NCI-H1048 (cell line): Measurements from ENCODE around the gene GTF2F2.

ENCODE experiments used
- DNase-seq: peaks from one replicate; lab custom pipeline; 2025; lab: John Stamatoyannopoulos, UW

The GTF2F2 gene

GRCh38 chr13:45300190-45300985 lies 180.1 kb downstream of the GTF2F2 start:
- DNase-seq: no peak

GRCh38 chr13:45301263-45301662 lies 181.0 kb downstream of the GTF2F2 start:
- no peak for DNase-seq

DNA sequence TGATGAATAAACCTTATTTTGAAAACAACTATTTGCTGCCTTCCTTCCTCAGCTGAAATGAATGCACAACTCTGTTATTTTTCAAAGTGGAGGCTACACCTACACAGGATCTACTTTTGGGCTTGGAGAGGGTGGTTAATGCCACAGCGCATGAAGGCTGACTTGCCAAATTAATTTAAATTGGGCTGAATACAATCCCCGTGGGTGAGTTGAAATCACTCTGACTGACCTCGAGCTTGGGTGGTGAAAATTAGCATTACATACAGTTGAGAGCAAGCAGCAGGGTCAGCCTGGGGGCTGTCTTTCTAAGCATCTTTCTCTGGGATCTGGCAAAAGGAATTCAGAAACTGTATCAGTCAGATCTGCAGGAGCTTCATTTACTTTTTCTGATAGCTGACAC lies 182.2 kb downstream of the GTF2F2 start:
- DNase-seq: no peak

- no peak for DNase-seq
Measured at GRCh38 chr13:45303026-45303425, 182.7 kb downstream of the GTF2F2 start.

DNA sequence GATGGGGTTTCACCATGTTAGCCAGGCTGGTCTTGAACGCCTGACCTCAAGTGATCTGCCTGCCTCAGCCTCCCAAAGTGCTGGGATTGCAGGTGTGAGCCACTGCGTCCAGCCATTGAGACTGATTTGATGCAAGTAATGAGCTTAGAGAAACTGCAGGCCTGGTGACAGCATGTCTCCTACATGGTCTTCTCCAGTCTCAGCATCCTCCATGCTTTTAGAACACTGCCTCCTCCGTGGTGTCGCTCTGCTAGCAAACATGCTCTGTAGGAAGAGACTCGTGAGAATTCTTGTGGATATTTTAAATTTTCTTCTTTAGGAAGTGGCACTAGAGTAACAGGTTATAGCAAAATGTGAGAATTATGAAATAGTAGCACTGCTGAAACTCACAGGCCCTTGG lies 183.6 kb downstream of the GTF2F2 start:
- no peak for DNase-seq

DNA sequence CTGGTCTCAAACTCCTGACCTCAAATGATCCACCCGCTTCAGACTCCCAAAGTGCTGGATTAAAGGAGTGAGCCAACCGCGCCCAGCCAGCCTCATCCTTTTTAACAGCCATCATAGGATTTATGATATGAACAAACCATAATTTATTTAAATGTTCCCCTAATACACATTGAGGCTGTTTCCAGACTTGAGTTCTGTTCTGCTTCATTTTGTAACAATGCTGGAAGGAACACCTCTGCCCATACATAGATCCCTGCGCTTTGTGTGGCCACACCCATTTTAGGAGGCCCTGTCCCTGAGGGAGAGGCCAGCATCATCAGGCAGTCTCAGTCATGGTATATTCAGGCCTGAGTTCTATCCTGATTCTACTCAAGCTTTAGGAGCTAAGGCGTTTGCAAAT lies 184.8 kb downstream of the GTF2F2 start:
- DNase-seq: no peak

DNA sequence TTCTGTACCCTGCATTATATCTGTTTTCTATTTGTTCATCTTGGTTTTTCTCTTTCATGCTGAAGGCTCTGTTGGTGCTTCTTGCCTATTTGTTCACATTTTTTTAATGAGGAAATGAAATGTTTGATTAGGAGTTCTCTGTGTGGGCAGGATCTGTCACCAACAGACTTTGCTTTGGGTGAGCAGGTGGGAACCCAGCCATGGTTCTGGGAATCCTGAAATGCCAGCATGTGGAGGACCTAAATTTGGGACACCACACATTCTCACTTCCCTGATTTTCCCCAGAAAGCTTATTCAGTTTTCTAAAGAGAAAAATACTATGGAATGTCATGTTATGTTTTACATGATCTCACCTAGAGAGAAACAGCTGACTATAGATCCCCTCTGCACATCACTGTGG lies 186.7 kb downstream of the GTF2F2 start:
- no peak for DNase-seq

- no peak for DNase-seq
Measured at GRCh38 chr13:45310341-45311131, 190.2 kb downstream of the GTF2F2 start.

- no peak for DNase-seq
Measured at GRCh38 chr13:45314822-45315221, 194.5 kb downstream of the GTF2F2 start.

DNA sequence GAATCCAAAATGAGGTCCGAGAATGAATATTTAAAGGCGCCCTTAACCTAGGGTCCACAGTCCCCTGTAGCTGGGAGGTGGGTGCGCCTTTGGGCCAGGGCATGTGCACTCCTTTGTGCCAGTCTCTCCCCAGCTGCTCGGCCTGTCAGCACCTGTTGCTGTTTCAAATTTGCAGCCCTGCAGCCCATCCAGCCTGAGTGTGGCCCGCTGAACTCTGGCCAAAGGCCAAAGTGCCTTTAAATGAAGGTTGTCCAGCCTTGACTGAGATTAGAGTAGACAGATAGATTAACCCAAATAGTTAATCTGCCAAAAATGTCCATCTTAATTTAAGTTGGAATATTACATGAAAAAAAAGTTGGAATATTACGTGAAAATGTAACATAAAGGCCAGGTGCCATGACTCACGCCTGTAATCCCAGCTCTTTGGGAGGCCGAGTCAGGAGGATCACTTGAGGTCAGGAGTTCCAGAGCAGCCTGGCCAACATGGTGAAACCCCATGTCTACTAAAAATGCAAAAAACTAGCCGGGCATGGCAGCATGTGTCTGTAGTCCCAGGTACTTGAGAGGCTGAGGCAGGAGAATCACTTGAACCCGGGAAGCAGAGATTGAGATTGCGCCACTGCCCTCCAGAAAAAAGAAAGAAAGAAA lies 195.3 kb downstream of the GTF2F2 start:
- no peak for DNase-seq

- no peak for DNase-seq
Measured at GRCh38 chr13:45316338-45316737, 196.0 kb downstream of the GTF2F2 start.

DNA sequence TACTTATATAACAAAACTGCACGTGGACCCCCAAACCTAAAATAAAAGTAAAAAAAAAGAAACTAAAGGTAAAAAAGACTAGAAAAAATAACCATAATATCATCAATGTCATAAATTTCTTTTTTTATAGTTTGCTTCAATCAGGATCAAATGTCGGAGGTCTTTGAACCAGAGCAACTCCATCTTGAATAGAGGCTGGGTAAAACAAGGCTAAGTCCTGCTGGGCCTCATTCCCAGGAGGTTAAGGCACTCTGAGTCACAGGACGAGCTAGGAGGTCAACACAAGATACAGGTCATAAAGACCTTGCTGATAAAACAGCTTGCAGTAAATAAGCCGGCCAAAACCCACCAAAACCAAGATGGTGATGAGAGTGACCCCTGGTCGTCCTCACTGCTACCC lies 196.7 kb downstream of the GTF2F2 start:
- no peak for DNase-seq

DNA sequence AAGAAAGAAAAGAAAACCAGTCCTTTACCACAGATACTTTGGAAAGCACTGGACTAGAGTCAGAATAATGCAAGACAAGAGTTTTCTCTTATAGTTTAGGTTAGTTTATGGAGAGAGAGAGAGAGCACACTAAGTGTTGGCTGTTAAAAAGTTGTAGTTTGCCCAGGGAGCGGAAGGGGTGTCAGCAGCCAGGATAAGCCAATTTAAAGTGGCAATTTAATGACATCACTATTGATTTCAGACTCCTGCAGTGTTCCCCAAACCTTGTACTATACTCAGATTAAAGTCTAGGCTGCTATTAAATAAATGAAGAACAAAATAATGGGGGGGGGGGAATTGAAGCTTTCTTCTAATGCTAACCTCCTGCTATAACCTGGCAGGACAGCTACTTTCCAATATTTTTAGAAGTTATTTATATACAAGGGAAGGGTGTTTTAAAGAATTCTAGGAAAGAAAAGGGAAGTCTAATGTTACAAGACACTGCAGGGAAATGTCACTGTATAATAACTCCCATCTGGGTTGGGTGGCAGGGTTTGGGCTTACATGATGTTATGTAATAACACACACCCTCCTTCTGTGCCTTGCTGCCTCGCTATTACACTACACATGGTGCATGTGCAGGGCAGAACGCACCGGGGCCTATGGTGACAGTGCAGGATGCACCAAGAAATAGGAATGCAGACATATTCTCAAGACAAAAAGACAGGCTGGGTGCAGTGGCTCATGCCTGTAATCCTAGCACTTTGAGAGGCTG lies 200.7 kb downstream of the GTF2F2 start:
- no peak for DNase-seq

GRCh38 chr13:45325806-45326205 lies 205.5 kb downstream of the GTF2F2 start:
- no peak for DNase-seq

DNA sequence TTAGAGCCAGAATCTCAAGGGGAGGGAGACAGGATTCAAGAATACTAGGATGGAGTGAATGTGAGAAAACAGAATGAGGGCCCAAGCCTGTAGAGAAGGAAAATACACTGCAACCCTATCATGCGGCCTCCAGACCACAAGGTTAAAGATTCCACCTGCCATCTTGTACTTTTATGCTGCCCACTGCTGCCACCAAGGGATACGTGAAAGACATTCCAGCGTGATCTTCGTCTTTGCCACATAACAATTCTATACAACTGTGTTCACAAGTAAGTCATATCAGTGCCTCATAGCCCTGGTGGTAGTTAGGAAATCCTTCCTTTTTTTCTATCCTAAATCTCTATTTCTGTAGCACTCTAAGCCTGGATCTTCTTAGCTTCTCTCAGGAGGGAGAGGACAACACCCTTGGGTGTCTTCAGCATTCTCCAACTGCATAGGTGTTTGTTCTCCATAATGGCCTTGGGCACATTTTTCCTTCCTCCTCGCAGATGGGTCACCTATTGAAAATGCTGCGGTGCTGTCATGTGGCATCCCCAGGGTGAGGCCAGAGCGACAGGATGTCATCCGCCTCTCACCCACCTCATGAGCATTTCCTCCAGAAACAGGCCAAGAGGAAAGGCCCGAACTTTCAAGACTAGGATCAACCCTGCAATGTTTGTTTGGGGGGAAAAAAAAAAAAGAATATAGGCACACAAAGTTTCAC lies 207.1 kb downstream of the GTF2F2 start:
- no peak for DNase-seq

GRCh38 chr13:45328661-45329111 lies 208.4 kb downstream of the GTF2F2 start:
- no peak for DNase-seq

- no peak for DNase-seq
Measured at GRCh38 chr13:45331123-45331619, 210.9 kb downstream of the GTF2F2 start.

DNA sequence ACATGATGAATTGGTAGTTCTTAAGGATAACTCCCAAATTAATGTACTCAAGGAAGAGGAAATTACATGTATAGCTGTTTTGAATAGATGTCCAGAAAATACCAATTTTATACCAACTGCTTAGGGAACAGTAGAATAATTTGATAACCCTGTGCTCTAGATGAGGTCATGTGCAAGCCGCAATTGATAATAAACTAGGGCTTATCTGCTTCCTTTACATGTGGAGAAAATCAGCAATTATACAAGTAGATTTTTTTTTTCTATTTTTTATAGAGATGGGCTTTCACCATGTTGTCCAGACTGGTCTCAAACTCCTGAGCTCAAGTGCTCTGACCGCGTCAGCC lies 211.4 kb downstream of the GTF2F2 start:
- DNase-seq: no peak

DNA sequence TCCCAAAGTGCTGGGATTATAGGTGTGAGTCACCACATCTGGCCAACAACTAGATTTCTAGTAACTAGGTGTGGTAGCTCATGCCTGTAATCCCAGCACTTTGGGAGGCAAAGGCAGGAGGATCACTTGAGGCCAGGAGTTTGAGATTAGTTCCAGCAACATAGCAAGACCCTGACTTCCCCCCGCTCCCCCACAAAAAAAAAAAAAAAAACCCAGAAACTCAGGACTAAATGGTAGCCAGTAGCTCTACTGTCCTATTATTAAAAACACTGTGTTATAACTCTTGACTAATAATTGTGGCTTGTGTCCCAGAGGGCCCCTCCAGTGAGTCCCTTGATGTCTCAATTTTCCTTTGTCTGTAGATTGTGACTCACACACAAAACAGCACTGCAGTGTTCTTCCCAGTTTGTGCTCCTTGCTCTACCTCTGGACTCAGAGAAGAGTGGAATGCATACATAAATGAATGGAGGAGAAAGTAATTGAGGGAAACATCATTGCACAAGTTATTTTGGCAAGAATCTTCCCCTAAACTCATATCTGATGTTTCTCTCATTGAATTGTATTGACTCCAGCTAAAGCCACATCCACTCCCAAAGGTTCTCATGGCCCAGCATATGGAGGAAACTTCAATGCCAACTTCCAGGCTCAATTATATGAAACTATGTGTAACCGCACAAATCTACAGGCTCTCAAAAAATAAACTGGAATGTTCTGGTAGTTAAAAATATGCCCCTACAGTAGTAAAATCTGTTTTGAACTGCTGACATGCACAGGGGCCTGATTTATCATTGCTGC lies 211.9 kb downstream of the GTF2F2 start:
- no peak for DNase-seq

DNA sequence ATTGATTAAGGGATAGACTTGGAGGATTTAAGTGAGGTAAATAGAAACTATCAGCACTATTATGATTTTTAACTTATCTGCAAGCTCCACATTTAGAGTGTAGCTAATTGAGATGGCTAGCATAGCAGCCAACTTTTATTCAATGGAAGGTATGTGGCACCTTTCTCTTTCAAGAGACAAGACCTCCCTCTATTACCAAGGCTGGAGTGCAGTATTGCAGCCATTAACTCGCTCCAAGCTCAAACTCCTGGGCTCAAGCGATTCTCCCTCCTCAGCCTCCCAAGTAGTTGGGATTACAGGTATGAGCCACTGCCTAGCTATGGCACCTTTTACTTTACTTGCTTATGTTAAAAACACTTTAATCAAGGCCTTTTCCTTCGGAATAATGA lies 212.5 kb downstream of the GTF2F2 start:
- DNase-seq: no peak
